Esophagus muscularis mucosa (tissue), 4 donors: ENCODE results near the gene ARL15. TPM values are rescaled to one million over a fixed set of nuclear protein-coding genes. Genes with fewer than 3 reads are reported as not detected.
A peak's percentile ranks its signal among the peaks of the same experiment; 100 is the strongest.

Source experiments
- DNase-seq: peaks from one replicate; pipeline ENCODE4 v3.0.0-alpha.2; 2017; ENCODE audit errors: extremely low spot score
- H3K27ac ChIP-seq, 4 donors: fragments of 200-600 bp; sonication (generic); replicated peaks in 1 of 4; 1 replicate in 3 of 4; 2 replicates in 1 of 4; pipeline ENCODE4 v1.5.1; 2016 to 2019; ENCODE audit warnings: mild to moderate bottlenecking in 1 of 4
- H3K27me3 ChIP-seq, 4 donors: fragments of 200-600 bp; sonication (generic); one replicate each; pipeline versions ENCODE4 v1.5.1 to v1.6.0; 2016 to 2019
- H3K36me3 ChIP-seq, 4 donors: fragments of 200-600 bp; sonication (generic); one replicate each; pipeline ENCODE4 v1.5.1; 2016 to 2019
- H3K4me1 ChIP-seq, 4 donors: fragments of 200-600 bp; sonication (generic); one replicate each; pipeline ENCODE4 v1.5.1; 2016 to 2019
- H3K4me3 ChIP-seq, 4 donors: fragments of 200-600 bp; sonication (generic); 1 replicate in 2 of 4; 2 replicates in 2 of 4; pipeline ENCODE4 v1.5.1; 2016 to 2019; ENCODE audit warnings: mild to moderate bottlenecking in 4 of 4, moderate library complexity in 1 of 4
- H3K9me3 ChIP-seq, 4 donors: fragments of 200-600 bp; sonication (generic); 1 replicate in 3 of 4; 2 replicates in 1 of 4; pipeline ENCODE4 v1.5.1; 2016 to 2019
- EP300 ChIP-seq: sonication (generic); formaldehyde crosslinking; IDR thresholded peaks from one replicate; pipeline ENCODE4 v1.6.1; 2017; ENCODE audit warnings: antibody characterized with exemption
- POLR2A ChIP-seq: fragments of 450-650 bp; IDR thresholded peaks from one replicate; pipeline ENCODE4 v1.6.1; 2017; ENCODE audit warnings: antibody characterized with exemption, moderate library complexity, mild to moderate bottlenecking, low read depth
- POLR2AphosphoS5 ChIP-seq, 2 donors: sonication (generic); formaldehyde crosslinking; IDR thresholded peaks; one replicate each; pipeline ENCODE4 v1.6.1; 2017; ENCODE audit warnings: antibody characterized with exemption in 2 of 2
- WGBS: methylation state at CpG from one replicate; pipeline ENCODE4 v1.1.5; 2018; 5-methylcytosine and 5-hydroxymethylcytosine counted together
- intact Hi-C: fragments of 100-400 bp; cut with DNase I; formaldehyde crosslinking; loops from one replicate; pipeline ENCODE4 v1.15.1; 2023
- total RNA-seq, 4 donors: library from RNA; depleted of rRNA; stranded (reverse); fragments of >200 nt; gene quantifications; one replicate each; pipeline versions ENCODE4 v1.1.0 to v1.2.1, GENCODE V29; 2016
- TF ChIP-seq, protein P1 (sequence below), 3 experiments: fragments of 200-600 bp in 2 of 3; fragments of 450-650 bp in 1 of 3; sonication (generic) in 2 of 3; IDR thresholded peaks; one replicate each; pipeline ENCODE4 v1.5.1; 2017 to 2019; ENCODE audit warnings: antibody characterized with exemption in 3 of 3, mild to moderate bottlenecking in 2 of 3, moderate library complexity in 1 of 3

ARL15 gene
- total RNA-seq, 4 donors from 2014 or later = 11.6 to 21.6 (median 16.5) TPM

- H3K36me3 ChIP-seq = no peaks in the 10 kb centered on the region
- H3K4me1 ChIP-seq = peaks cover 7 to 35% (median 26%) of the 10 kb centered on the region in 4 donors
- intact Hi-C loops = loop anchor here (5.0 kb wide), 1 partner anchor 107 kb away; no protein-coding TSS in a partner anchor
- TF ChIP-seq, protein P1, sequence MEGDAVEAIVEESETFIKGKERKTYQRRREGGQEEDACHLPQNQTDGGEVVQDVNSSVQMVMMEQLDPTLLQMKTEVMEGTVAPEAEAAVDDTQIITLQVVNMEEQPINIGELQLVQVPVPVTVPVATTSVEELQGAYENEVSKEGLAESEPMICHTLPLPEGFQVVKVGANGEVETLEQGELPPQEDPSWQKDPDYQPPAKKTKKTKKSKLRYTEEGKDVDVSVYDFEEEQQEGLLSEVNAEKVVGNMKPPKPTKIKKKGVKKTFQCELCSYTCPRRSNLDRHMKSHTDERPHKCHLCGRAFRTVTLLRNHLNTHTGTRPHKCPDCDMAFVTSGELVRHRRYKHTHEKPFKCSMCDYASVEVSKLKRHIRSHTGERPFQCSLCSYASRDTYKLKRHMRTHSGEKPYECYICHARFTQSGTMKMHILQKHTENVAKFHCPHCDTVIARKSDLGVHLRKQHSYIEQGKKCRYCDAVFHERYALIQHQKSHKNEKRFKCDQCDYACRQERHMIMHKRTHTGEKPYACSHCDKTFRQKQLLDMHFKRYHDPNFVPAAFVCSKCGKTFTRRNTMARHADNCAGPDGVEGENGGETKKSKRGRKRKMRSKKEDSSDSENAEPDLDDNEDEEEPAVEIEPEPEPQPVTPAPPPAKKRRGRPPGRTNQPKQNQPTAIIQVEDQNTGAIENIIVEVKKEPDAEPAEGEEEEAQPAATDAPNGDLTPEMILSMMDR (IDR thresholded peaks at IDR 0.05) = no peak
- no peak for TF ChIP-seq EP300
- TF ChIP-seq POLR2A = no peak
- TF ChIP-seq POLR2AphosphoS5 (IDR thresholded peaks at IDR 0.05) = no peak
- H3K27me3 ChIP-seq = no peaks in the 10 kb centered on the region
- H3K4me3 ChIP-seq = peak overlapping the region; percentile 84 to 93 (median 90)
- H3K9me3 ChIP-seq = no peaks in the 10 kb centered on the region
- no peak for DNase-seq
- WGBS = under 1% methylated on average over 14 of the region's 39 CpGs
- peak overlapping the region; percentile 84 to 90 (median 90) for H3K27ac ChIP-seq
These were observed 511 bp downstream of the ARL15 start for GRCh38 chr5:54309691-54310432.

DNA sequence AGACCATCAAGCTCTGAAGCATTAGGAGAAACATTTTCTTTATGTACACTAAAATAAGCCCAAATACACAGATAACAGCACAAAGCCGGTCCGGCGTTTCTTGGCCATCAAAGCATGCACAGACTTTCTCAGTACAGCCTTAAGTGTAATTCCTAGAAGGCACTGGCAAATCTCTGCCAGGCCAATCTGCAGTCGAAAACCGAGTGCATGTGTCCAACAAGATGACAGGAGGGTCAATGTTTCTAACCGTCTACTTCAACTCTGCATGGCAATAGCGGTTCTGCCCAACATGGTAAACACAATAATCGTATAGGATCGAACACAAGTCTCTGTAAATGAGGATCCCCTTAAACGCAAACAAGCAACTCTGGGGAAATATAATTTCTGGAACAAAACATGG, 1.1 kb downstream of the ARL15 start:
- Histone ChIP-seq H3K27me3 (no peaks in the 10 kb centered on the region), H3K27ac (peak overlapping the region; percentile 84 to 90 (median 90)), H3K4me1 (peaks cover 7 to 35% (median 26%) of the 10 kb centered on the region in 4 donors), H3K9me3 (no peaks in the 10 kb centered on the region), H3K4me3 (peak overlapping the region; percentile 84 to 93 (median 90)), H3K36me3 (no peaks in the 10 kb centered on the region)
- intact Hi-C loops = no loop called here
- DNase-seq = no peak
- 10% methylated on average over 10 of the region's 10 CpGs for WGBS
- TF ChIP-seq EP300 (no peak), POLR2A (no peak), POLR2AphosphoS5 (IDR thresholded peaks at IDR 0.05) (no peak)
- TF ChIP-seq, protein P1 (IDR thresholded peaks at IDR 0.05) = no peak

DNA sequence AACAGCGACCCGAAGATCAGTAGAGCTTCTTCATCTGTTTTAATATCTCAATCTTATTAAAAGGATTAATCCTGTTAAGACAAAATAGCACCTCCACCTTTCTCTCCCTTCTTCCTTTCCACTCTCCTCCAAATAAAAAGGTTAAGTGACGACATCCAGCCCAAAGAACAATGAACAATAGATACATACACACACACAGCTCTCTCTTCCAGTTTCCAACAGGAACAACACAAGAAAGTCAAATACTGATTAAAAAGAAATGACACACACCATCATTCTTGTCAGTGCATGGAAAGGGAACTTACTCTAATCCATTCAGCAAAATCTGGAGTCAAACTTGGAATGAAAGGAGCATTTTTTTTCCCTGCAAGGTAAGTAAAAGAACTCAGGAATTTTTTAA, 2.8 kb downstream of the ARL15 start:
- Histone ChIP-seq H3K27me3 (no peaks in the 10 kb centered on the region), H3K4me1 (peaks cover 7 to 35% (median 26%) of the 10 kb centered on the region in 4 donors), H3K9me3 (no peaks in the 10 kb centered on the region), H3K4me3 (no peak overlapping the region), H3K36me3 (no peaks in the 10 kb centered on the region), H3K27ac (no peak overlapping the region)
- WGBS = 91% methylated on average over 3 of the region's 3 CpGs
- DNase-seq = no peak
- TF ChIP-seq, protein P1 (IDR thresholded peaks at IDR 0.05) = no peak
- TF ChIP-seq POLR2AphosphoS5 (IDR thresholded peaks at IDR 0.05) (no peak), POLR2A (no peak), EP300 (no peak)
- intact Hi-C loops = no loop called here

DNA sequence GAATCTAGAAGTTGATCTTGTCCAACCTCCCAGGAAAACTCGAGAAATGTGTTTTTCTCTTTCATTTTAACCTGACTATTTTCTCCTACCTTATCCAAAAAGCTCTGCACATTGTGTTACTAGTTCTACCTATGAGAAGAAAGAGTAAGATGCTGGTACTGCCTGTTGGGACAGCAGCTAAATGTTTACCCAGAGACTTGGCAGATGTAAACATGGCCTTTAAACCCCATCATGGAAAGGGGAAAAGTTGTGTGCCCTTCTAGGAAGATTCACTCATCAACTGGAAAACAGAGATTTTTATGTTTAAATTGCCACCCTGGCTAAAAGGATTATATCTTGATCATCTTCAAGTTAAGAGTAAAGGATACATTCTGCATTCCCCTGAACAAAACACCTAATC, 3.5 kb downstream of the ARL15 start:
- DNase-seq = no peak
- no peaks in the 10 kb centered on the region for H3K9me3 ChIP-seq
- TF ChIP-seq, protein P1 (IDR thresholded peaks at IDR 0.05) = no peak
- no peaks in the 10 kb centered on the region for H3K36me3 ChIP-seq
- H3K4me1 ChIP-seq = peaks cover 12 to 34% (median 30%) of the 10 kb centered on the region in 4 donors
- H3K4me3 ChIP-seq = no peak overlapping the region
- 95% methylated on average over 1 of the region's 1 CpG for WGBS
- H3K27ac ChIP-seq = no peak overlapping the region
- H3K27me3 ChIP-seq = no peaks in the 10 kb centered on the region
- intact Hi-C loops = no loop called here

DNA sequence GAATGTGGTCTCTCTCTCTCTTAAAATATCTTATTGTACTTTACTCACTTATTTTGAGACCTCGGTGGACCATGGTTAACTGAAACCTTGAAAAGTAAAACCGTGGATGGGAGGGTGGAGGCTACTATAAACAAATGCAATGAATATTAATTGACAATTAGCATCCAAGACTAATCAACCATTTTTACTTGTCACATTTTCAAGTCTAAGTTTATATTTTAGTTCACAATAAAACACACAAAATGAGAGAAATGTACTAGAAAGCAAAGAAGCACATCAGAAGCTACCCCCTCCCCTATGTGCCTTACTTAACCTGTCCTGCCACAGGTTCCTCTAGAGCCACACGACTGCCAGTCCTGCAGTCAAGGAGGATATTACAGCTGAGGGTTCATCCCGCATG, 4.6 kb downstream of the ARL15 start:
- no peaks in the 10 kb centered on the region for H3K27me3 ChIP-seq
- no peak for DNase-seq
- H3K36me3 ChIP-seq = no peaks in the 10 kb centered on the region
- peaks cover 22 to 33% (median 27%) of the 10 kb centered on the region in 4 donors for H3K4me1 ChIP-seq
- H3K9me3 ChIP-seq = no peaks in the 10 kb centered on the region
- no peak overlapping the region for H3K4me3 ChIP-seq
- no peak overlapping the region for H3K27ac ChIP-seq
- WGBS = 90% methylated on average over 4 of the region's 4 CpGs
- intact Hi-C loops = no loop called here
- TF ChIP-seq POLR2A = no peak
- no peak for TF ChIP-seq EP300
- TF ChIP-seq POLR2AphosphoS5 (IDR thresholded peaks at IDR 0.05) = no peak
- TF ChIP-seq, protein P1 (IDR thresholded peaks at IDR 0.05) = no peak
